GM12878 (cell line): Measurements from ENCODE around the gene RPS6KA2. TPM values are rescaled to one million over a fixed set of nuclear protein-coding genes. Genes with fewer than 3 reads are reported as not detected.

ENCODE experiments used
- ATAC-seq: fragments of 200-7000 bp; cut with Tn5 transposase; 3 replicates; pipeline ENCODE4 v1.9.1; 2020; ENCODE audit warnings: mild to moderate bottlenecking, moderate library complexity
- BruUV-seq: library from RNA; stranded (reverse); fragments of 400-500 nt; replicated peaks from 2 replicates; lab custom pipeline; 2021; lab: Mats Ljungman, UMichigan
- CTCF ChIA-PET: fragments of 300-600 bp; sonication (Branson Sonifier 250); formaldehyde crosslinking; extraction: SDS; loops from one replicate; lab custom pipeline; 2021; ENCODE audit warnings: inconsistent platforms; lab: Yijun Ruan, JAX
- POLR2A ChIA-PET: fragments of 350-600 bp; formaldehyde crosslinking; extraction: SDS; loops from one replicate; lab custom pipeline; 2021; ENCODE audit warnings: inconsistent platforms; lab: Charles Lee
- RAD21 ChIA-PET: fragments of 300-600 bp; sonication (Branson Sonifier 250); formaldehyde crosslinking; loops from one replicate; lab custom pipeline; 2023; ENCODE audit warnings: antibody characterized with exemption; ENCODE audit not compliant: unreplicated experiment; lab: Charles Lee
- SMC1A ChIA-PET: fragments of 300-600 bp; sonication (Branson Sonifier 250); formaldehyde crosslinking; loops from one replicate; lab custom pipeline; 2023; ENCODE audit not compliant: unreplicated experiment, uncharacterized antibody; lab: Charles Lee
- DNase-seq: peaks from one replicate; pipeline ENCODE4 v3.0.0-alpha.2; 2011; ENCODE audit warnings: low read depth, low spot score
- FAIRE-seq: peaks from 3 replicates; lab custom pipeline; 2011; peaks lifted over from hg19 to GRCh38; lab: Jason Lieb, UNC
- H2AFZ ChIP-seq: 2 replicates; pipeline ENCODE4 v1.6.0; 2011; ENCODE audit warnings: low read depth, low read length, control low read depth; ENCODE audit not compliant: control insufficient read depth
- H3K27ac ChIP-seq: 2 replicates; pipeline ENCODE4 v1.5.1; 2011; ENCODE audit warnings: control low read depth; ENCODE audit not compliant: control insufficient read depth, insufficient read depth
- H3K27me3 ChIP-seq, 2 experiments: replicated peaks in 1 of 2; 2 replicates each; pipeline versions ENCODE4 v1.6.0 to v1.6.1; 2011; ENCODE audit warnings: low read length in 1 of 2; ENCODE audit not compliant: control insufficient read depth in 2 of 2, insufficient read depth in 2 of 2
- H3K36me3 ChIP-seq, 2 experiments: 2 replicates each; pipeline ENCODE4 v1.5.1; 2011; ENCODE audit warnings: low read length in 1 of 2; ENCODE audit not compliant: control insufficient read depth in 2 of 2, insufficient read depth in 2 of 2
- H3K4me1 ChIP-seq: 2 replicates; pipeline ENCODE4 v1.6.1; 2011; ENCODE audit warnings: mild to moderate bottlenecking, low read length, moderate library complexity, mixed read lengths; ENCODE audit not compliant: control insufficient read depth, insufficient read depth
- H3K4me2 ChIP-seq: 2 replicates; pipeline ENCODE4 v1.6.0; 2011; ENCODE audit warnings: control low read depth; ENCODE audit not compliant: control insufficient read depth, insufficient read depth
- H3K4me3 ChIP-seq: fragments of 200-600 bp; sonication (generic); 2 replicates; pipeline ENCODE4 v1.5.1; 2016
- H3K79me2 ChIP-seq: 2 replicates; pipeline ENCODE4 v1.6.0; 2011; ENCODE audit warnings: low read length; ENCODE audit not compliant: control insufficient read depth, insufficient read depth
- H3K9ac ChIP-seq: 2 replicates; pipeline ENCODE4 v1.8.0; 2011; ENCODE audit warnings: low read length, control low read depth, mixed read lengths; ENCODE audit not compliant: control insufficient read depth, insufficient read depth
- H3K9me3 ChIP-seq: replicated peaks from 3 replicates; pipeline ENCODE4 v1.5.1; 2011; ENCODE audit warnings: mild to moderate bottlenecking, low read length; ENCODE audit not compliant: control insufficient read depth, insufficient read depth
- H4K20me1 ChIP-seq: 2 replicates; pipeline ENCODE4 v1.6.0; 2011; ENCODE audit not compliant: control insufficient read depth, insufficient read depth
- CBFB ChIP-seq: IDR thresholded peaks from 2 replicates; pipeline ENCODE4 v1.6.1; 2016; ENCODE audit warnings: antibody characterized with exemption, low read depth
- HDAC6 ChIP-seq: fragments of 200-600 bp; sonication (generic); IDR thresholded peaks from one replicate; pipeline ENCODE4 v1.8.0; 2017; ENCODE audit warnings: antibody characterized with exemption; ENCODE audit not compliant: unreplicated experiment
- PML ChIP-seq: IDR thresholded peaks from 2 replicates; pipeline ENCODE4 v1.6.1; 2012; ENCODE audit warnings: low read length, inconsistent platforms
- RUNX3 ChIP-seq: IDR thresholded peaks from 2 replicates; pipeline ENCODE4 v1.6.1; 2012; ENCODE audit warnings: low read length, inconsistent platforms
- ZNF622 ChIP-seq: fragments of 450-650 bp; IDR thresholded peaks from 2 replicates; pipeline ENCODE4 v1.6.1; 2017; ENCODE audit warnings: mild to moderate bottlenecking, inconsistent platforms
- WGBS: methylation state at CpG from one replicate; pipeline ENCODE4 v1.1.6; 2016; ENCODE audit warnings: low lambda C conversion rate; ENCODE audit not compliant: insufficient replicate concordance, insufficient coverage; ENCODE audit errors: missing lambda C conversion rate; 5-methylcytosine and 5-hydroxymethylcytosine counted together
- in situ Hi-C: fragments of 300-500 bp; cut with MboI; formaldehyde crosslinking; loops from 9 replicates; pipeline ENCODE4 v1.14.3; 2018; ENCODE audit warnings: mixed read lengths
- intact Hi-C: fragments of 100-400 bp; cut with micrococcal nuclease; formaldehyde crosslinking; loops from one replicate; pipeline ENCODE4 v1.14.2; 2022; ENCODE audit not compliant: unreplicated experiment
- polyA plus RNA-seq, 11 experiments: library from polyadenylated mRNA; depleted of rRNA in 4 of 11; unstranded in 6 of 11; stranded (reverse) in 5 of 11; fragments of >200 nt; fragmentation: Nextera tagmentation in 4 of 11; fragmentation: Illumina TruSeq in 1 of 11; extraction: Ambion mirVana in 4 of 11; extraction: Trizol in 1 of 11; gene quantifications; 1 replicate in 1 of 11; 2 replicates in 10 of 11; pipeline versions ENCODE4 v1.2.1 to v1.2.3, GENCODE V29; 2011 to 2016; ENCODE audit warnings: inconsistent platforms in 2 of 11, missing spikeins in 2 of 11, low read depth in 1 of 11
- total RNA-seq, 4 experiments: library from RNA; depleted of rRNA in 3 of 4; stranded (reverse); fragments of >200 nt in 3 of 4; fragmentation: Illumina TruSeq in 1 of 4; extraction: Trizol in 1 of 4; gene quantifications; 2 replicates each; pipeline versions ENCODE4 v1.2.1 to v1.2.3, GENCODE V29; 2013 to 2021
- TF ChIP-seq, protein P1 (sequence below): fragments of 450-650 bp; IDR thresholded peaks from 2 replicates; pipeline ENCODE4 v1.6.1; 2016; ENCODE audit warnings: mild to moderate bottlenecking, moderate library complexity, borderline replicate concordance
- TF ChIP-seq, protein P2 (sequence below): fragments of 450-650 bp; IDR thresholded peaks from 2 replicates; pipeline ENCODE4 v1.6.1; 2016; ENCODE audit warnings: mild to moderate bottlenecking

Gene RPS6KA2
- total and polyA plus RNA-seq, 10 of the 15 experiments (the other 5 are each of a cell fraction or from before 2014, with no cell fraction given) = 0.02 to 1.0 (median 0.22) TPM; not detected in 1

DNA sequence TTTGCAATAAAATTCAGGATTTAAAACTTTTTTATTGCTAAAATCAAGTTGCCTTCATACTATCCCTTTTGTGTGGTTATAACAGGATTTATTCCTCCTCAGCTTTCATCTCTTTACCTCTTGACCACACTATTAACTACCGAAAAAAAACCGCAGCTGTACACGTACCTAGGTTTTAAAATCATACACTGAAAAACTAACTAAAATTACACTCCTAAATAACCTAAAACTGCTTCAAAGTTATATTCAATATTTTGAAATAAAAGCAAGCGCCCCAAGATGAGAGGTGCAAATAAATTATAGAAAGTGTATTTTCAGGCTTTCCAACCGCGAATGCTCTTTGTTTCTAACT lies 245.7 kb downstream of the RPS6KA2 start:
- H3K4me1 ChIP-seq = peaks cover 5% of the 10 kb centered on the region
- H3K36me3 ChIP-seq = no peaks in the 10 kb centered on the region
- BruUV-seq = TSS peak; percentile 63
- peak overlapping the region; percentile 84 for H2AFZ ChIP-seq
- TF ChIP-seq, protein P1, sequence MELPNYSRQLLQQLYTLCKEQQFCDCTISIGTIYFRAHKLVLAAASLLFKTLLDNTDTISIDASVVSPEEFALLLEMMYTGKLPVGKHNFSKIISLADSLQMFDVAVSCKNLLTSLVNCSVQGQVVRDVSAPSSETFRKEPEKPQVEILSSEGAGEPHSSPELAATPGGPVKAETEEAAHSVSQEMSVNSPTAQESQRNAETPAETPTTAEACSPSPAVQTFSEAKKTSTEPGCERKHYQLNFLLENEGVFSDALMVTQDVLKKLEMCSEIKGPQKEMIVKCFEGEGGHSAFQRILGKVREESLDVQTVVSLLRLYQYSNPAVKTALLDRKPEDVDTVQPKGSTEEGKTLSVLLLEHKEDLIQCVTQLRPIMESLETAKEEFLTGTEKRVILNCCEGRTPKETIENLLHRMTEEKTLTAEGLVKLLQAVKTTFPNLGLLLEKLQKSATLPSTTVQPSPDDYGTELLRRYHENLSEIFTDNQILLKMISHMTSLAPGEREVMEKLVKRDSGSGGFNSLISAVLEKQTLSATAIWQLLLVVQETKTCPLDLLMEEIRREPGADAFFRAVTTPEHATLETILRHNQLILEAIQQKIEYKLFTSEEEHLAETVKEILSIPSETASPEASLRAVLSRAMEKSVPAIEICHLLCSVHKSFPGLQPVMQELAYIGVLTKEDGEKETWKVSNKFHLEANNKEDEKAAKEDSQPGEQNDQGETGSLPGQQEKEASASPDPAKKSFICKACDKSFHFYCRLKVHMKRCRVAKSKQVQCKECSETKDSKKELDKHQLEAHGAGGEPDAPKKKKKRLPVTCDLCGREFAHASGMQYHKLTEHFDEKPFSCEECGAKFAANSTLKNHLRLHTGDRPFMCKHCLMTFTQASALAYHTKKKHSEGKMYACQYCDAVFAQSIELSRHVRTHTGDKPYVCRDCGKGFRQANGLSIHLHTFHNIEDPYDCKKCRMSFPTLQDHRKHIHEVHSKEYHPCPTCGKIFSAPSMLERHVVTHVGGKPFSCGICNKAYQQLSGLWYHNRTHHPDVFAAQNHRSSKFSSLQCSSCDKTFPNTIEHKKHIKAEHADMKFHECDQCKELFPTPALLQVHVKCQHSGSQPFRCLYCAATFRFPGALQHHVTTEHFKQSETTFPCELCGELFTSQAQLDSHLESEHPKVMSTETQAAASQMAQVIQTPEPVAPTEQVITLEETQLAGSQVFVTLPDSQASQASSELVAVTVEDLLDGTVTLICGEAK = peak; percentile 61; the same call in 1 of the 2 replicates
- TF ChIP-seq ZNF622 (no peak), RUNX3 (peak; percentile 59), PML (peak; percentile 21; the same call in 1 of the 2 replicates), CBFB (peak; percentile 21; the same call in 1 of the 2 replicates), HDAC6 (no peak)
- TF ChIP-seq, protein P2, sequence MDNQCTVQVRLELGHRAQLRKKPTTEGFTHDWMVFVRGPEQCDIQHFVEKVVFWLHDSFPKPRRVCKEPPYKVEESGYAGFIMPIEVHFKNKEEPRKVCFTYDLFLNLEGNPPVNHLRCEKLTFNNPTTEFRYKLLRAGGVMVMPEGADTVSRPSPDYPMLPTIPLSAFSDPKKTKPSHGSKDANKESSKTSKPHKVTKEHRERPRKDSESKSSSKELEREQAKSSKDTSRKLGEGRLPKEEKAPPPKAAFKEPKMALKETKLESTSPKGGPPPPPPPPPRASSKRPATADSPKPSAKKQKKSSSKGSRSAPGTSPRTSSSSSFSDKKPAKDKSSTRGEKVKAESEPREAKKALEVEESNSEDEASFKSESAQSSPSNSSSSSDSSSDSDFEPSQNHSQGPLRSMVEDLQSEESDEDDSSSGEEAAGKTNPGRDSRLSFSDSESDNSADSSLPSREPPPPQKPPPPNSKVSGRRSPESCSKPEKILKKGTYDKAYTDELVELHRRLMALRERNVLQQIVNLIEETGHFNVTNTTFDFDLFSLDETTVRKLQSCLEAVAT = peak; percentile 99
- intact Hi-C loops = no loop called here
- FAIRE-seq (no peak), ATAC-seq (no peak), DNase-seq (no peak)
- SMC1A ChIA-PET = interaction anchor here (0.6 to 6.9 kb wide), 25 partner anchors 10 to 609 kb away, joined by 3 to 79 read pairs (median 7); partner anchors contain the start of genes PRR18 and SFT2D1
- H3K4me3 ChIP-seq = peak overlapping the region; percentile 88
- peak overlapping the region; percentile 77 for H3K9ac ChIP-seq
- 1% methylated on average over 6 of the region's 6 CpGs for WGBS
- no peaks in the 10 kb centered on the region for H3K9me3 ChIP-seq
- peaks cover 39% of the 10 kb centered on the region for H3K79me2 ChIP-seq
- H4K20me1 ChIP-seq = no peaks in the 10 kb centered on the region
- in situ Hi-C loops = loop anchor here (5.0 kb wide), 1 partner anchor 49 kb away; no protein-coding TSS in a partner anchor
- peak overlapping the region; percentile 90 for H3K4me2 ChIP-seq
- H3K27ac ChIP-seq = peak overlapping the region; percentile 81
- POLR2A ChIA-PET = interaction anchor here (0.8 to 2.8 kb wide), 12 partner anchors 29 to 70 kb away, joined by 3 to 24 read pairs (median 10); partner anchors contain the start of gene SFT2D1
- RAD21 ChIA-PET = interaction anchor here (0.7 to 4.3 kb wide), 26 partner anchors 9 to 105 kb away, joined by 3 to 73 read pairs (median 5); partner anchors contain the start of gene PRR18
- no peaks in the 10 kb centered on the region for H3K27me3 ChIP-seq
- CTCF ChIA-PET = interaction anchor here (0.6 to 7.4 kb wide), 32 partner anchors 9 to 747 kb away, joined by 3 to 211 read pairs (median 7); partner anchors contain the start of genes PRR18 and SFT2D1
